Spleen (tissue), 7 donors: ENCODE data around the gene DES.

Experiments
- CTCF ChIP-seq, 11 experiments: fragments of 200-600 bp in 7 of 11; fragments of 450-650 bp in 4 of 11; sonication (generic) in 4 of 11; IDR thresholded peaks in 8 of 11; conservative IDR thresholded peaks in 3 of 11; 1 replicate in 7 of 11; 2 replicates in 4 of 11; pipeline versions ENCODE4 v1.4.0 to v1.8.0; 2016 to 2021; ENCODE audit warnings: antibody characterized with exemption in 11 of 11, inconsistent platforms in 4 of 11, mild to moderate bottlenecking in 1 of 11
- POLR2A ChIP-seq, 3 donors: fragments of 450-650 bp; IDR thresholded peaks; one replicate each; pipeline ENCODE4 v1.5.1; 2017; ENCODE audit warnings: antibody characterized with exemption in 3 of 3, mild to moderate bottlenecking in 1 of 3
- donor health status: DM: no; HTN: no; CAD: no; lungs with moderate emphysema.
- donor health status: DM: no; HTN: no; CAD: no.
- donor health status: DM: no; HTN: no; CAD: no.

DNA sequence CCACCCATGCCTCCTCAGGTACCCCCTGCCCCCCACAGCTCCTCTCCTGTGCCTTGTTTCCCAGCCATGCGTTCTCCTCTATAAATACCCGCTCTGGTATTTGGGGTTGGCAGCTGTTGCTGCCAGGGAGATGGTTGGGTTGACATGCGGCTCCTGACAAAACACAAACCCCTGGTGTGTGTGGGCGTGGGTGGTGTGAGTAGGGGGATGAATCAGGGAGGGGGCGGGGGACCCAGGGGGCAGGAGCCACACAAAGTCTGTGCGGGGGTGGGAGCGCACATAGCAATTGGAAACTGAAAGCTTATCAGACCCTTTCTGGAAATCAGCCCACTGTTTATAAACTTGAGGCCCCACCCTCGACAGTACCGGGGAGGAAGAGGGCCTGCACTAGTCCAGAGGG, 803 bp upstream of the DES start:
- TF ChIP-seq CTCF (IDR thresholded peaks at IDR 0.05 in 8 of 11, conservative IDR thresholded peaks at IDR 0.05 in 3 of 11) (no peak), POLR2A (IDR thresholded peaks at IDR 0.05) (no peak)
